Mucosa of stomach (tissue), 1 donor: ENCODE results near the gene NFIA.

Source experiments
- H3K27me3 ChIP-seq: one replicate; pipeline ENCODE4 v1.7.0; 2013; ENCODE audit warnings: mild to moderate bottlenecking, low read length; ENCODE audit not compliant: control insufficient read depth, insufficient read depth
- H3K36me3 ChIP-seq: one replicate; pipeline ENCODE4 v1.7.0; 2013; ENCODE audit warnings: low read length; ENCODE audit not compliant: control insufficient read depth, insufficient read depth
- H3K4me1 ChIP-seq: one replicate; pipeline ENCODE4 v1.7.0; 2013; ENCODE audit warnings: mild to moderate bottlenecking, low read length; ENCODE audit not compliant: control insufficient read depth, insufficient read depth
- H3K4me3 ChIP-seq: one replicate; pipeline ENCODE4 v1.7.0; 2013; ENCODE audit warnings: low read length
- H3K9ac ChIP-seq: one replicate; pipeline ENCODE4 v1.7.0; 2013; ENCODE audit warnings: mild to moderate bottlenecking, low read length, moderate library complexity
- H3K9me3 ChIP-seq: one replicate; pipeline ENCODE4 v1.7.0; 2013; ENCODE audit warnings: mild to moderate bottlenecking, low read length, moderate library complexity; ENCODE audit not compliant: control insufficient read depth
- donor health status: Pancreatic carcinoma.

NFIA gene

GRCh38 chr1:61082311-61083012 lies at the start of gene NFIA:
Gene NFIA, plus strand, starts transcription at chr1:61082561.
- Histone ChIP-seq H3K9me3 (no peaks in the 10 kb centered on the region), H3K27me3 (no peaks in the 10 kb centered on the region), H3K36me3 (no peaks in the 10 kb centered on the region), H3K4me1 (peaks cover 30% of the 10 kb centered on the region), H3K9ac (peak within 1 kb of the TSS; percentile 78), H3K4me3 (peak within 1 kb of the TSS; percentile 76)

GRCh38 chr1:61035880-61036279 lies 46.5 kb upstream of the NFIA start:
- Histone ChIP-seq H3K4me3 (no peak overlapping the region), H3K36me3 (no peaks in the 10 kb centered on the region)

GRCh38 chr1:61042466-61043009 lies 39.8 kb upstream of the NFIA start:
- Histone ChIP-seq H3K27me3 (peaks cover 3% of the 10 kb centered on the region), H3K9ac (no peak overlapping the region), H3K4me1 (peaks cover 5% of the 10 kb centered on the region), H3K36me3 (no peaks in the 10 kb centered on the region), H3K9me3 (no peaks in the 10 kb centered on the region), H3K4me3 (peak overlapping the region; percentile 57)

More at GRCh38 chr1:61035880-61036279, 46.5 kb upstream of the NFIA start:
- Histone ChIP-seq H3K4me1 (no peaks in the 10 kb centered on the region), H3K9me3 (no peaks in the 10 kb centered on the region), H3K27me3 (no peaks in the 10 kb centered on the region), H3K9ac (no peak overlapping the region)

GRCh38 chr1:61043010-61043820 lies 39.1 kb upstream of the NFIA start:
- H3K36me3 ChIP-seq, result no peaks in the 10 kb centered on the region
- H3K9me3 ChIP-seq, result no peaks in the 10 kb centered on the region
- peak overlapping the region; percentile 89 for H3K9ac ChIP-seq
- peak overlapping the region; percentile 57 for H3K4me3 ChIP-seq
- peaks cover 3% of the 10 kb centered on the region for H3K27me3 ChIP-seq
- peaks cover 5% of the 10 kb centered on the region for H3K4me1 ChIP-seq

GRCh38 chr1:61046434-61046833 lies 35.9 kb upstream of the NFIA start:
- Histone ChIP-seq H3K4me1 (peaks cover 5% of the 10 kb centered on the region), H3K36me3 (no peaks in the 10 kb centered on the region), H3K4me3 (no peak overlapping the region), H3K9me3 (no peaks in the 10 kb centered on the region), H3K9ac (no peak overlapping the region), H3K27me3 (peaks cover 9% of the 10 kb centered on the region)

- Histone ChIP-seq H3K4me3 (no peak overlapping the region), H3K9me3 (no peaks in the 10 kb centered on the region), H3K9ac (no peak overlapping the region), H3K4me1 (peaks cover 5% of the 10 kb centered on the region), H3K27me3 (peaks cover 9% of the 10 kb centered on the region), H3K36me3 (no peaks in the 10 kb centered on the region)
Measured at GRCh38 chr1:61047061-61047460, 35.3 kb upstream of the NFIA start.

- Histone ChIP-seq H3K9ac (peak overlapping the region; percentile 78), H3K27me3 (peaks cover 7% of the 10 kb centered on the region), H3K4me1 (peaks cover 10% of the 10 kb centered on the region), H3K36me3 (no peaks in the 10 kb centered on the region), H3K9me3 (no peaks in the 10 kb centered on the region), H3K4me3 (peak overlapping the region; percentile 49)
Measured at GRCh38 chr1:61049850-61050540, 32.4 kb upstream of the NFIA start.

GRCh38 chr1:61050541-61051442 lies 31.6 kb upstream of the NFIA start:
- Histone ChIP-seq H3K9ac (peak overlapping the region; percentile 78), H3K4me1 (peaks cover 13% of the 10 kb centered on the region), H3K36me3 (no peaks in the 10 kb centered on the region), H3K27me3 (peaks cover 7% of the 10 kb centered on the region), H3K9me3 (no peaks in the 10 kb centered on the region), H3K4me3 (peak overlapping the region; percentile 49)

- peak overlapping the region; percentile 49 for H3K4me3 ChIP-seq
- peaks cover 13% of the 10 kb centered on the region for H3K4me1 ChIP-seq
- H3K9ac ChIP-seq, result peak overlapping the region; percentile 78
- H3K9me3 ChIP-seq, result no peaks in the 10 kb centered on the region
- H3K27me3 ChIP-seq, result peaks cover 7% of the 10 kb centered on the region
- H3K36me3 ChIP-seq, result no peaks in the 10 kb centered on the region
Measured at GRCh38 chr1:61051443-61051718, 31.0 kb upstream of the NFIA start.

GRCh38 chr1:61051719-61052394 lies 30.5 kb upstream of the NFIA start:
- Histone ChIP-seq H3K36me3 (no peaks in the 10 kb centered on the region), H3K4me3 (no peak overlapping the region), H3K4me1 (peaks cover 13% of the 10 kb centered on the region), H3K9me3 (no peaks in the 10 kb centered on the region), H3K27me3 (peaks cover 7% of the 10 kb centered on the region), H3K9ac (no peak overlapping the region)
